NCI-H526 treated with DMSO at 0.1 percent for 48 hours (cell line): ENCODE results near the gene CDHR5.

Experiments
- DNase-seq: peaks from one replicate; lab custom pipeline; 2025; lab: John Stamatoyannopoulos, UW

The CDHR5 gene

DNA sequence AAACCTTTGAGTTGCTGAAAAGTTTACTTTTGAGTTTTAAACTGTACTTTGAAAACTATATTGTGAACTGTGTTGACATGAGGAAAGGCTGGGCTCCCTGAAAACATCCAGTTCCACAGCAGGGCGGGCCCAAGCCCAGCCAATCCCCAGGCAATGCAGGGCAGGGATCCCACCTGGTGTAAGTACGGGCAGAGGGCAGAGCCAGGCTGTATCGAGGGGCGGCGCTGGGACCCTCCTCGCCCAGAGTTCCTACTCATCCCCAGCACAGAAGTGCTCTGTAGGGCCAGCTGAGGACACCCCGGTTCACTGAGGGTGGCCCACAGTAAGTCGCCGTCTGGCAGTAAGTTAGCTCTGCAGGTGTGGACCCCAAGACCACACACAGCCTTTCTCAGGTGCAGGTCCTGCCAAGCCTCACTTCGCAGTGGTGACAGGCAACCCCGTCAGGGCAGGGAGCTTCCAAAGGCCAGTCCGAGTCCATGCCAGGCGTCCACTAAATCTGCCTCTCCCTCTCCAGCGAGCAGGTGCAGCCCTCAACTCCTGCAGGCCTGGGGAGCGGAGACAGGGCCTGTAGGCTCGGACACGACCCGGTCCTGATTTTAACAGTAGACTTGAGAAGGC lies 57.6 kb downstream of the CDHR5 start:
- DNase-seq = no peak
